Ramos (cell line): ENCODE data around the gene ADAMTS1.

Experiments used
- in situ Hi-C: fragments of 300-500 bp; cut with MboI; formaldehyde crosslinking; loops from one replicate; pipeline ENCODE4 v1.14.3; 2022; ENCODE audit warnings: low sequenced_read_pairs; ENCODE audit not compliant: unreplicated experiment

ADAMTS1 gene

DNA sequence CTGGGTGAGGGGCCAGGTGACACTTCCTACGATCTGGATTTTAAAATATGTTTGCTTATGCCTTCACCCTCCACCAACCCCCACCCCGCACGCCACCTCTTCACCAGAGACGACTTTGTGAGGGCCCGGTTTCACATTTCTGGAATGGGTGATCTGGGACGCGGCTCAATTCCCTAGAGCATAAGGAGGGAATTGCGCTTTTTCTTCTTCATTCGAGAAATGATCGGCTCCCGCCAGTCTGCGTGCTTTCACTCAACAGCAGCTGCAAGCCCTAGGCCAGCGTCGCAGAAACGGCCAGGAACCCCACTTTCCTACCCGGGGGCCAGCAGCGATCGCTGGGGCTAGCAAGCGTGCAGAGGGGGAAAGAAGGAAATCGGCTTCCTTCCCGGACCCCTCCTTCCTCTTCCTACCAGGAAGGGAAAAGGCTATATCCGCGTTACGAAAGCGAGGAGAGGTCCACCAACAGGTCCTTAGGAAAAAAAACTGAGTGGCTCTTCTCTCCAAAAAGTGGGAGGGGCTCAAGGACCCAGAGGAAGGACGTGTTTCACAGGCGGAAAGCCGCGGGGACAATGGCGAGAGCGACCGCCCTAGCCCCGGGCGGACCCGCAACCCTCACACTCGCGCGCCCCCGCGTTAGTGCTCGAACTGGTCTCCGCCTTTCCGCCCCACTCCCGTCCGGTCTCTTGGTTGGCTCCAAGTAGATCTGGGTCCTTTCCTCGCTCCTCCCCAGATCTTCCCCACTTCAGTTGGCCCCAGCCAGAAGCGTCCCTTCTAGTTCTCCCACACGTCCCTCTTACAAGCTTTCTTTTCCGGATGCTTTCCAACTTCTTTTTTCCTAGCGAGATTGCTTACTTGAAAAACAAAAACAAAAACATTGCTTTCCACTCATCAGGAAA, 1.1 kb upstream of the ADAMTS1 start:
- in situ Hi-C loops = loop anchor here (25.0 kb wide), 2 partner anchors 866 to 1891 kb away; no protein-coding TSS in a partner anchor

DNA sequence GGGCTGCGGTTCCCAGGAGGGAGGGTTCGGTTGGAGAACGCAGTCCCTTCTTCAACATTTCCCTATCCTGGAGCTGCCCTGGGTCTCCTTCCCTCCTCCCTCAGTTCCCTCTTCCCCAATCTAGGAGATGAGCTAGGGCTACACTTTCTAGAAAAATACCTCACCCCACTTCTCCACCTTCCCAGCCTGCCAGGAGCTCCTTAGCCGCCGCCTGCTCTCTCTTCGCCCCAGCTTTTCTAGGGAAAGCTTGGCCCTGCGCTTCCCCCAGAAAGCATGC, 488 bp upstream of the ADAMTS1 start:
- in situ Hi-C loops = loop anchor here (25.0 kb wide), 2 partner anchors 867 to 1892 kb away; no protein-coding TSS in a partner anchor

DNA sequence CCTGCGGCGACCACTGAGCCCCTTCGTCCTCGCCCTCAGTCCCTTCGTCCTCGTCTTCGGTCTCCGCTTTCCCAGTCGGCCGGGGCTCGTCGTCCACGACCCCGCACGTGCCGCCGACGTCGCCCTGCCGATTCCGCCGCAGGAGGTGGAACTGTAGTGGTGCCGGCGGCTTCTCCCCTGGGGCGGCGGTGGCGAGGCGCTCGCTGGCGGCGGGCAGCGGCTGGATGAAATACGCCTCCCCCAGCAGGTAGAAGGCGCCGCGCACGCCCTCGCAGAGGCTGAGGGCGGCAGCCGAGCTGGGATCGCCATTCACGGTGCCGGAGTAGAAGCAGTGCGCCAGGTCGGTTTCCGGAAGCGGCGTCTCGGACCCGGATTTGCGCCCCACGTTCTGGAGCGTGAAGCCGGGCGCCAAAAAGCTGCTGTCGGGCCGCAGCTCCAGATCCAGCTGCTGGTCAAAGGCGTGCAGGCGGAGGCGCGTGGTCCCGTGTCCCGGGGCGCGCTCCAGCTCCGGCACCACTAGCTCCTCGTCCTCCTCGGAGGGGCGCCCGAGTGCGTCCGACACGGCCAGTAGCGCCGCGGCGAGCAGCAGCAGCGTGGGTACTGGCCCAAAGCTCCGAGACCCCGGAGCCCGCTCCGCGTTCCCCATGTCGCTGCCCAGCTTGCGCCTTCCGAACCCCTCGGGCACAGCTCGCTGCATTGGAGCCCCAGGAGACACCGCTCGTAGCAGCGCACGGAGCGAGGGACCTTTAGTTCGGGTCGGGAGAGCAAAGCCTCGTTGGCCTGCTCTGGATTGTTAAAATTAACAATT, 747 bp downstream of the ADAMTS1 start:
- in situ Hi-C loops = loop anchor here (25.0 kb wide), 2 partner anchors 868 to 1893 kb away; no protein-coding TSS in a partner anchor

DNA sequence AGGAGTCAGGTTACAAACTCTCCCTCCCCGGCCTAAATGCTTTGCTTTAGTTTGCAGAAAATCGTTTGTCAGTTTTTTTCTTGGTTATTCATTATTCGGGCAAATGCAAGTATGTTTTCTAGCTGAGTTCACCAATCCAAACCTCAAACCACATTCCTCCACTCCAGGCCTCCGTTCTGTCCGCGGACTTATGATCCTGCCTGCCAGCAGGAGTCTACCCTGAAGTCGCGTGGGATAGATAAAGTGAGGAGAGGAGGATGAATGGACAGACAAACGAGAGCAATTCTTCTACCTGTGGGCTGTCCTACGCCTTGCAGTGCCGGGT, 1.3 kb downstream of the ADAMTS1 start:
- in situ Hi-C loops = loop anchor here (25.0 kb wide), 2 partner anchors 868 to 1893 kb away; no protein-coding TSS in a partner anchor

DNA sequence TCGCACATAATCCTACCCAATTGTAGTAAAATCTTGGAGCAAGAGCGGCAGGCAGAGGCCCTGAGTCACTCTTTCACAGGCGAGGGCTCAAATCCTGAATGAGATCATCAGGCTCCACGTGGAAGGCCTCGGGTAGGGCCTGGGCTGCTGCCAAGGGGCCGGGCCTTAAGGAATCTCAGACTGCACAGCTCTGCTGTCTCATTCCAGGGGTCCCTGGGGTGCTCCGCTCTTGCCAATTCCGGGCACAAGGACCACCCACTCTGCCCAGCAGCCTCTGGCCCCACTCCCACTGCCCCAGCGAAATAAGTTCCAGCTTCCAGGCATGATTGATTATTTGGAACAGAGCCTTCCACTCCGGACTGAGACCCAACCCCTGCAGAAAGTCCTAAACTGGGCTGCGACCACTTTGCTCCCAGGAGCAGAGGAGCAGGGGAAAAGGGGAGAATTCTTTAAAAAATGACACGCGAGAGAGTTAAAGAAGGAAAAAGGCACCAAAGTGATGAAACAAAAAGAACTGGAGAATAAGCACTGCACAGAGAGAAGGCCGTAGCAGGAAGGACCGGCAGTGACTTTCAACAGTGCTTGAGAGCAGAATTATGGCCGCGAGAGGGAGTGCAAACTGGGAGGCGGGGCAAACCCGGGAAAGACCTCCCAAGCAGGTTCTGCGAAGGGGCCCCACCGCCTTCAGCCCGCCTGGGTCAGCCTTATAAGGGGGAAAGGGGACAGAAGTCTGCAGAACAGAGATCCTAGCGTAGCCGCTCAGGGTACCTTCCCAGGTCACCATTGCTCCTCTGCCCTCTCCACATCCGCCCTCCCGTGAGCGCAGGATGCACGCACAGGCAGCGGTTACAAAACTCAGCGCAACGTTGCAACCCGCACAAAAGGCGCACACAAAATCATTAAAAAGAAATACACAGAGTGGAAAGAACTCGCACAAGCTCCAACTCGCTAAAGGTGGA, 2.0 kb downstream of the ADAMTS1 start:
- in situ Hi-C loops = loop anchor here (25.0 kb wide), 2 partner anchors 869 to 1894 kb away; no protein-coding TSS in a partner anchor

DNA sequence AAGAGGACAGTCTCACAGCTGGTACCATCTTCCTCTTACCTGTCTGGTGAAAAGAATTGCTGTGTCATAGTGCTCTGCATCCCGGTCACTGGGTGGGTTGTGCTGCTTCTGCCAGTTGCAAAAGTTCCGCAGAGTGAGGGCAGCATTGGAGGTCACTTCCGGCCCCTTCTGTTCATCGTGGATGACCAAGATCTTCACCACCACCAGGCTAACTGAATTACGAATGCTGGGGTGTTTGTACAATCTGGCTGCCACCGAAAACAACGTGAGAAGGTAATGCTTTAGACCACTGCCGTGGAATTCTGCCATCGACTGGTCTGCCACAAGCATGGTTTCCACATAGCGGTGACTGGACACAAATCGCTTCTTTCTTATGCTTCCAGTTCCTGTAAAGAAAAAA, 2.9 kb downstream of the ADAMTS1 start:
- in situ Hi-C loops = loop anchor here (25.0 kb wide), 2 partner anchors 870 to 1895 kb away; no protein-coding TSS in a partner anchor

DNA sequence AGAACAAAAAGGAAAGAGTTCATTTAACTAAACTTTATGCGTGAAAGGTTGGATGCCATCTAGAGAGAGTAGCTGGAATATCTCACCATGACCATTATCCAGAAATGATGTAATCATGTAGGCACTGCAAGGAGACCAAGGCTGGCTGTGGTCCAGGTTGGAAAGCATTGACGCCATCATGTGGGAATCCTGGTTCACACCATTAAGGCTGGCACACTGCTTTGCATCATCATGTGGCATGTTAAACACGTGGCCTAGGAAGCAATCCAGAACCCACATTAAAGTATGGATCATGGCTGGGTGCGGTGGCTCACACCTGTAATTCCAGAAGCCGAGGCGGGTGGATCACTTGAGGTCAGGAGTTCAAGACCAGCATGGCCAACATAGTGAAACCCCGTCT, 4.3 kb downstream of the ADAMTS1 start:
- in situ Hi-C loops = loop anchor here (25.0 kb wide), 2 partner anchors 871 to 1896 kb away; no protein-coding TSS in a partner anchor

DNA sequence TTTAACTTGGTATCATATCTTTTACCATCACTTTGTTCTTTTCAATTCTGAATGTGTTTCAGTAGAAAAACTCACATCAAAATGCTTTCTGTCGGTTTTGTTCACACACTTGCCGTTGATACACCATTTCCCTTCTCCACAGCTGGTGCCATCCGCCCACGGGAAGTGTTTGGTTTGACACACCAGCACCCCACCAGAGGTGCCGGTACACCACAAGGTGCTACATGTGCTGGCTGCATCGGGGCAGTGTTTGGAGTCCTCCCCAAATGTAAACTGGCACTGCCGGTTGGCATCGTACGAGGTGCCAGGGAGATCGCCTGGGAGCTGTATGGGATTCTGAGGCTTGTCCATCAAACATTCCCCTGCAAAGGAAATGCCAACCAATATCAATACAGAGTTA, 5.0 kb downstream of the ADAMTS1 start:
- in situ Hi-C loops = loop anchor here (25.0 kb wide), 2 partner anchors 872 to 1897 kb away; no protein-coding TSS in a partner anchor

DNA sequence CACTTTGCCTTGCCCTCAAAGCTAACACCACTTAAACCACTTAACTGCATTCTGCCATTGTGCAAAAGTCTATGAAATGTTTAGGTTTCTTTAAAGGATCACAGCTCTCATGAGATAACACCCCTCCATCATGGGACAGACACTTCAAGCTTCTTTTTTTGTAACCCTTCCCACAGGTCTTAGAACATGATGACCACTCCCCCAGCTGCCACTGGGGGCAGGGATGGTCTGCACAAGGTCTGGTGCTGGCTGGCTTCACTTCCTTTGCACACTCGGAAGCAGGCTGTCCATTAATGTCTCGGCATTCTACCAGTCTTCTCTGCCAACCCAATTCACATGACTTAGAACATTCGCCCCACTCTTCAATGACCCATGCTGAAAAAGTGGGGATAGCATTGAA, 7.7 kb downstream of the ADAMTS1 start:
- in situ Hi-C loops = loop anchor here (25.0 kb wide), 2 partner anchors 875 to 1900 kb away; no protein-coding TSS in a partner anchor

DNA sequence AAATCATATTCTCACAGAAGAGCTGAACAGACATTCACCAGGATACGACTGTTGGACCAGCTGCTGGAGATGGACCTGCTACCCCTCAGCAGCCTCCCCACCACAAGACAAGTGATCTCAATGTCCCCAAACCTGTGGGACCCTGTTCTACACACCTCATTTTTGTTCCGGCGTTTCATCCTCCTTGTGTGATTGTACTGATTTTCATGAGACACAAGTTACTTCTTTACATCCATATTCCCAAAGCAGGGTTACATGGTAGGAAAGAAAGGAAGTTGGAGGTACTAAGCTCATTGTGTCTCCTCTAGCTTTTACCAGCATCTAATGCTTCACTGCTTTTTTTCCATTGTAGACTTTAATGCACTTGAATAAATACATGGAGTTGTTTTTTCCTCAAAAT, 8.7 kb downstream of the ADAMTS1 start:
- in situ Hi-C loops = loop anchor here (25.0 kb wide), 2 partner anchors 876 to 1901 kb away; no protein-coding TSS in a partner anchor

DNA sequence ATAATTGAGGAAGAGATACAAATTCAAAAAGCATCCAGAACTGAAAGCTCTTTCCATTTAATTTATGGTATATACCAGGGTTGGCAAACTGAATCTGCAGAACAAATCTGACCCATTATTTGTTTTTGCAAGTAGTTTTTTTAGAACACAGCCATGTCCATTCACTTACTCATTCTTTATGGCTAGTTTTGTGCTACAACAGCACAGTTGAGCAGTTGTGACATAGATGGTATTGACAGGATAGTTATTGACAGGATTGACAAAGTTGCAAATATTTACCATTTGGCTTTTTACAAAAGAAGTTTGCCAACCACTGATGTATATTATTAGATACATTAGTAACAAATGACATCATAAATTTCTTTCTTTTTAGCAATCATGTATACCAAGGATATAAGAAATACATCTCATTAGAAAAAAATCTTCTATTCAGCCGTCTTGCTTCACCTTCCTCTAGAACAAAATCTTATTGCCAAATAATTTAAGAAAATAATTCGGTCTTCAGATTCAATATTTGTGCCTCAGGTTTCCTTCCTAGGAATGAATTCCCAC, 9.4 kb downstream of the ADAMTS1 start:
- in situ Hi-C loops = loop anchor here (25.0 kb wide), 2 partner anchors 877 to 1902 kb away; no protein-coding TSS in a partner anchor

DNA sequence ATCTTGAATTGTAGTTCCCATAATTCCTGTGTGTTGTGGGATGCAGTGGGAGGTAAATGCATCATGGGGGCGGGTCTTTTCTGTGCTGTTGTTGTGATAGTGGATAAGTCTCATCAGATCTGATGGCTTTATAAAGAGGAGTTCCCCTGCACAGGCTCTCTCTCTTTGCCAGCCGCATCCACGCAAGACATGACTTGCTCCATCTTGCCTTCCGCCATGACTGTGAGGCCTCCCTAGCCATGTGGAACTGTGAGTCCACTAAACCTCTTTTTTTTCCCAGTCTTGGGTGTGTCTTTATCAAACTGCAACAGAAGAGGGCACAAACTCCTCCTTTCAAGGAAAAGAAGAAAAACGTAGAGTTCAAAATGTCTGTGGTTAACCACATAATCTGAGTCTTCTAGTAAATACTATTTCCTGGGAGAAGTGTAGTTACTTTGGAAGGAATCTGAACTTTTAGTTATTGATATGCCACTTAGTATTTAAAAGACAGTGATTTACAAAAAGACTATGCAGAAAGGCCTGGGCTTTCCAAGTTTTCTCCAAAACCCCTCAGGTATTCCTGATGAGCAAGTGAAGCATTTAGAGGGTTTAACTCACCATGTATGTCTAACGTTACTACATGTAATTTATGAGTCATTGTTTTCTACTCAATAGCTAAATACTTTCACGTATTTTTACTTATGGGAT, 10.0 kb downstream of the ADAMTS1 start:
- in situ Hi-C loops = loop anchor here (25.0 kb wide), 2 partner anchors 877 to 1902 kb away; no protein-coding TSS in a partner anchor

DNA sequence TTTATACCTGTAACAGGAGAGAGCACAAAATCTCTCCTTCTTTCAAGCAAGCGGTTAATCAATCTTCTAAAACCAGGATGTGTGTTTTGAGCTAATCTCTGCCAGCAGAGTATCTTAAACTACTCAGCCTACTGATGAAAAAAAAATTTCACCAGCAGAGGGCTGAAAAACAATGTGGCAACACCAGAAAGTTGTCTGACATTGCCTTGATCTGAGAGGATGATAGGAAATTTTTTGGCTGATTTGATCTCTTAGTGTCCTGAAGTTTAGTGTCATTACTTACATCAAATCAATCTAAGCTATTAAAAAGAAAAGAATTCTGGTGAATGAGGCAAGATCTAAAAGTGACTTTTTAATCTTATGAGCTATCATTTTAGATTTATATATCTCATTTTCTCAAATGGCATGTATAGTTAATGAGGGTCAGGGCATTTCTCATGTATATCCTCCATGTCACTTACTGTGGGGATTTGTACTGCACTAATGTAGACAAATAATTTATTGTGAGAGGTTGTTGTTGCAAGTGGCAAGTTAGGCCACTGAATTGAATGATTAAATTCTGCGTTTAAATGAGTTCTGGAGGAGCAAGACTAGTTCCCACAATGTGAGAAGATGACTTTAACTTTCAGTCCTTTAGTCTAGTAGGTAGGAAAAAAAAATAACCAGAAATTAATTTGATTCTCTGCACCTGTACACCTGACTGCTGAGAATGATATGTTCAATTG, 10.9 kb downstream of the ADAMTS1 start:
- in situ Hi-C loops = loop anchor here (25.0 kb wide), 2 partner anchors 878 to 1903 kb away; no protein-coding TSS in a partner anchor

DNA sequence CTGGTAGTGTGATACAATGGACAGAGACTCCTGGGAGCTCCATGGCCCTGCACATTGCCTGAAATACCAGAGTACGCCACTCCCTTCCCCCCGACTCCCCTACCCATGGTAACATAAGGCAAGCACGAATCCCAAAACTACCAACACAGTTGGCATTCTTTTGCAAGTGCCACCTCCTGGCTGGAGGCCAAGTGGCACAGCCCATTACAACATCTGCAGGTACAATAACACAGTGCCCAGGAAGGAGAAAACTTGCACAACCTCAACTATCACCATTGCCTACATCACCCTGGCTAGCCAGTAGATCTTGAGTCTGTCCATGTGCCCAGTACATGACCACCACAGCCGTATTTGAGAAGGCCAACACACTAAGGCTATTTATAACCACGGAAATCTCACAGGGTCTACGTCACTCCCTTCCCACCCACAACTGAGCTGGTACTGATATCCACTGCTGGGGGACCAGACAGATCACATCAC, 11.7 kb downstream of the ADAMTS1 start:
- in situ Hi-C loops = loop anchor here (25.0 kb wide), 2 partner anchors 879 to 1904 kb away; no protein-coding TSS in a partner anchor

DNA sequence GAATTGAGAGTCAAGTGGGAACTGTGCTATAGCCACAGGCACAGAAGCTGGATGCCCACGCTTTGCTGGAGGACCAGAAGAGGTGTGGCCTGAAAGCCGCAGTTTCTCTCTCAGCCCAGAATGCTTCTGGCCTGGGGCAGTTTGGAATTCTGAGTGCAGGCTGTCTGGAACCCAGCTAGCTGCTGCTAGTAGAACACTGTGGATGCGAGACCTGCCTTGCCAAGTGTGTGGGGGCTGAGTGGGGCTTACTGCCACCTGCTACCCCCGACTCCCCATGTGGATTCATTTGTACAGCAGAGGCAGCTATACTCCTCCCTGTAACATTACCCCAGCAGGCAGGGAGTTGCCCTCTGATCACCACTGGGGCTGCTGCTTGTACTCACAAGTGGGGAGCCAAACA, 12.2 kb downstream of the ADAMTS1 start:
- in situ Hi-C loops = loop anchor here (25.0 kb wide), 2 partner anchors 879 to 1904 kb away; no protein-coding TSS in a partner anchor

DNA sequence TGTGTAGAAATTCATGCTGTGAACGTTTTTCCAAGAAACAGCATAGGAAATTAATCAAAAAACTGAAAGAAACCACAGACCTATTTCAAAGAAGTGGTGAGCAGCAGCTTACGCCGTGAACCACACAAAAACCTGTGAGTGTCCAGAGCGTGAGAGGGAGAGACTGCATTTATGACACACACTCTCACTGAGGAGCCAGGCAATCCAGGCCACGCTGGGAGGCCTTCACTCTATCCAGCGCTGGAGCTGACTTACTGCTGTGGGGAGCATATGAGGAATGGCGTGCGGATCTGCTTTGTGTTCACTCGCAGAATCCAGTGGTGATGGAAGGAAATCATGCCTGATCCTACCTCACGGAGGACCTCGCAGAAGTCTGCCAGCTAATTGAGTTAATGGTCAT, 12.7 kb downstream of the ADAMTS1 start:
- in situ Hi-C loops = loop anchor here (25.0 kb wide), 2 partner anchors 880 to 1905 kb away; no protein-coding TSS in a partner anchor

DNA sequence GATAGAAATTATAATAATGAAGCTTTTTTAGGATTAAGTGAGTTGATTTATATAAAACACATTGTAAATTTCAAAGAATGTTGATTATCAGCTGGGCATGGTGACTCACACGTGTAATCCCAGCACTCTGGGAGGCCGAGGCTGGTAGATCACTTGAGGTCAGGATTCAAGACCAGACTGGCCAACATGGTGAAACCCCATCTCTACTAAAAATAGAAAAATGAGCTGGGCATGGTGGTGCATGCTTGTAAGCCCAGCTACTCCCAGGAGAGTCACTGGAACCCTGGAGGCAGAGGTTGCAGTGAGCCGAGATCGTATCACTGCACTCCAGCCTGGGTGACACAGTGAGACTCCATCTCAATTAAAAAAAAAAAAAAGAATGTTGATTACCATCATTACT, 18.4 kb downstream of the ADAMTS1 start:
- in situ Hi-C loops = loop anchor here (25.0 kb wide), 2 partner anchors 886 to 1910 kb away; no protein-coding TSS in a partner anchor

DNA sequence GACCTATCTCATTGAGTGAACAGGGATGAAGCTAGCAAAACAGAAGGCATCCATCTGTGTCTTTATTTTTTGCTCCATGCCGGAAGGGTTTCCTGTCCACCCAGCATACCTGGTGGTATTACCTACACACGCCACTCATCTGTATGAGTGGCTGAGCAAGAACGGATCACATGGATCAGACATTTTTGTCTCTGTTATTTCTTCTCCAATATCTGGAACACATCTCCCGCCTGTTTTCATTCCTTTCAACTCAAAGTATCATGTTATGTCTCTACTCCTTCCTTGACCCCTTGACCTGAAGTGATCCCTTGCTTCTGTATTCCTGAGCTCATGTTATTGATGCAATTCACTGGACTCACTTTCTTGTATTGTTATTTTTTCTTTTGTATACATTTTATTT, 24.7 kb downstream of the ADAMTS1 start:
- in situ Hi-C loops = no loop called here
